IPS-NIHi11 (cell line): ENCODE data around the gene MDH1B.
A peak's percentile ranks its signal among the peaks of the same experiment; 100 is the strongest.
"Not testable (repeated sequence)": the region's sequence is repeated elsewhere in the genome, so short reads cannot be mapped to it uniquely, and the experiment has no call there.

Source experiments
- DNase-seq: peaks from one replicate; pipeline ENCODE4 v3.0.0; 2012; ENCODE audit warnings: mixed read lengths, low spot score

Gene MDH1B

DNA sequence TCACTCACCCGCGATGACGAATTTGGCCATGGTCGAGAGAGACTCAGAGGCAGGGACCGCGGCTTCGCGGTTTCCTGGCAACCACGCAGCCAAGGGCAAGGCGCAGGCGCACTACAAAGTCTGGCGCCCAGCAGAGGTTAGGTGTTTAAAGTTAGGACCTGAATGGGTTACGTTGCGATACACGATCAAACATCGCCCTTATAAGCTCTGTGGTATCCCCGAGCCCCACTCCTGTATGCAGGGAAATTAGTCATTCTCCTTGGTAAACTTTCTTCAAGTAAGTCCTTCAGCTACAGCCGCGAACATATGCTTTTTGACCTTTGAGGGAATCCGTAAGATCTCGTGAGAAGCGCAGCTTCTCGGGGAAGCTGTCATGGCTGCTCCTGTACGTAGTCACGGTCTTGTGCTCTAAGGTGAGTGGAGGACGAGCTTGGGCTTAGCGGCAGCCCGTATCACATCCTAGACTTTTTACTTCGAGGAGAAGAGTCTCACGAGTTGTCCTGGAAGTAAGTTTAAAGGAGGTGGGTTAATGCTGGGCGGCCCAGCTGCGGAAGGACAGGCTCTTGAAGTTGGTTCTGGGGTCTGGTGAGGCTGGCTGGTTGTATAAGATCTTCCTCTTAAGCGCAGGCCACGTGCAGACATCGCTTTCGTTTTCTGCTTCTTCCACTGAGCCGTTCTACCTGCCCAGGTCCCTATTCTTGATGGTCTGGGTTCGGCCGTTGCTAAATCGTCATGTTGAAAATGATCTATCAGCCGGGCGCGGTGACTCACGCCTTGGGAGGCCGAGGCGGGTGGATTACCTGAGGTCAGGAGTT is at the start of gene MDH1B, which contains the start of gene FASTKD2:
Gene MDH1B, minus strand, starts transcription at position 87 of the 815 bp plus-strand sequence. Its CDS starts 57 bp downstream, at position 30.
Gene FASTKD2, plus strand, starts transcription at position 365 of the 815 bp plus-strand sequence. CDS start 1,088 bp downstream, outside the sequence.
- peak; percentile 89 for DNase-seq

DNA sequence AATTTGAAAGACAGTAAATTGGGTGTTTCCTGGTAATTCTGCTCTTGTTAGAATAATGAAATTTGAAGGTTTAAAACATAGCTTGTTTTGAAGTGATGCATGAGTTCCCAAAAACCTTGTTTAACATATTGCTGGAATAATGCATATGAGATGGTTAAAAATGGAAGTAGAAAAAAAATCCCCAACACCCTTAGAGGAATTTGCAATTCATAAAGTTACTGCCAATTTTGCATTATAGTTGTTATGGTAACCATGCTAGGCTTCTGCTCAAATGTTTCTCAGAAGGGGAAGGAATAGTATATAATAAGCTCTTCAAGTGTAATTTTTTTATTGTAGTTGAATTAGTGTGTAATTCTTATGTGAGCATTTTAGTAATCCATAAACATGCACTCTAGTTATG is 49.4 kb upstream of the MDH1B start:
- DNase-seq = no peak

DNA sequence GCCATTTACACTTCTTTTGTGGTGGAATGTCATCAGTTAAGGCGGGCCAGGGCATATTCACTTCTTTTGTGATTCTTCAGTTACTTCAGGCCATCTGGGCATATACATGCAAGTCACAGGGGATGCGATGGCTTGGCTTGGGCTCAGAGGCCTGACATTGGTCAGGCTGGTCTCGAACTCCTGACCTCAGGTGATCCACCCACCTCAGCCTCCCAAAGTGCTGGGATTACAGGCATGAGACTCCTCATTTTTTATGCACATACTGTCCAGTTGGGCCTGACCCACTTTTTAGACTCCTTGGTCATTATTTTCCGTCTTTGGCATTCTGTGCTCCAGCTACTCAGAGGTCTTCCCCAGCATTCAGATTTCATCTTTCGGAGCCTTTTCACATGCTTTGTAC is 47.3 kb upstream of the MDH1B start:
- not testable (repeated sequence) for DNase-seq

DNA sequence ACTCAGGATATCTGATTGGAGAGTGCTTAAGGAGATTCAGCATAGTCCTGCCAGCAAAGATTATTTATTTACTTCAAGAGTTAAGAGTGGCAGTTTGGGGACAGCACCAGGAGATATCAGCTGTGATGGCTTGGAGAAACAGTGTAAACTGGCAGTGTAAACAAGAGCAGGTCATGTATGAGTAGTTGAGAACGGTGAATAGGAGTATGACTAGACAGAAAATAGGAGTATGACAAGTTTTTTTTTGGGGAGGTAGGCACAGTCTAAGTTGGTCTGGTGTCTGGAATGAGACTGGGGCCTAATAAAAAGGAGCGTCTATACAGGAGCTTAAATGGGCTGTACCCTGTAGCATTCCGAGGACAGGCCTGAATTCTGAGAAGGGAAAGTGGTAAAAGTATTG is 42.5 kb upstream of the MDH1B start:
- not testable (repeated sequence) for DNase-seq

DNA sequence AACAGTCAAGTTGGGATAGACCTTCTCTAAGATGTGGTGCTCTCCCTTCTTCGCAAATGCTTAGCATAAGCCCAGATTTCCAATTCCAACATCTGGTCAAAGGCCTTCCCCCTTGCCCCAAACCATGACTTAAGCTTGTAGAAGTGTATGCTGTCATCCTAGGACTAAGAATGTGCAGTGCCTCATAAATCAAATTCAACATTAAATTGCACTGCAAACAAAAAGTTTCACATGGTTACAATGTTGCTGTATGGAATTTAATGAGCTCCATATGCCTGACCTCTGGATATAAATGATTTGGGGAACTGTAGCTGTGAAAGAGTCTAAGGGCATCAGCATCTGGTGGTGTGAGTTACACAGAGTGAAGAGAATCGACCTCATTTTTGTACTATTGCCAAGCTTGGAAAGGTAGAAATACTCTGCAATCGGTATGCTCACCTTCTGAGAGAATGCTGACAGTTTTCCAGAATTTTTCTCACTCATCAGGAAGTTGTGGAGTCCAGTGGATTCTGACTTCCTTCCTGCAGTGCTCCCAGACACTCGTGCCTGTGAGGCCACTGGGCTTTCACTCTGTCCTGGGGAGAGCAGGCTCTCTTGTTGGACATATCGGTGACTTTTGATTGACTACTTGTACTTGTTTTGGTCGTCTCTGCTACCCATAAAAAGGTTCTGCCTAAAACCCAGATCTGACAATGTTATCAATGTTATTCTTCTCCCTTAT is 40.9 kb upstream of the MDH1B start:
- no peak for DNase-seq

DNA sequence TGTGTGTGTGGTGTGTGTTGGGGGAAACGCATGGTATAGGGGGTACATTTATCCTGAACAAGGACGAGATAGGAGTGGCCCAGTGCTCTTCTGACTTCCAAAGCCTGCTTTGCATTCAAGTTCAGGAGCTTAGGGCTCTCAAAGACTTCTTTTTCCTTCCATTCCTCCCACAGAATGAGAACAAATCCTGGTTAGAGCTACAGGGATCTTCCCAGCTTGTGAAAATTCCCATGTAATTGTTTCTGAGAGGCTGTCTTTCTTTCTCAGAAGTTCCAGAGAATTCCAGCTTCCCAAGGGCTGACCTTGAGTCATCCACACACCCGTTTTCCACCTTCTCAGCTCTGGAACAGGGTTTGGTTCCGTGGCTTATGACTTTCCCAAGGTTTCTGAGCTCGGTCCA is 39.2 kb upstream of the MDH1B start:
- DNase-seq = no peak

DNA sequence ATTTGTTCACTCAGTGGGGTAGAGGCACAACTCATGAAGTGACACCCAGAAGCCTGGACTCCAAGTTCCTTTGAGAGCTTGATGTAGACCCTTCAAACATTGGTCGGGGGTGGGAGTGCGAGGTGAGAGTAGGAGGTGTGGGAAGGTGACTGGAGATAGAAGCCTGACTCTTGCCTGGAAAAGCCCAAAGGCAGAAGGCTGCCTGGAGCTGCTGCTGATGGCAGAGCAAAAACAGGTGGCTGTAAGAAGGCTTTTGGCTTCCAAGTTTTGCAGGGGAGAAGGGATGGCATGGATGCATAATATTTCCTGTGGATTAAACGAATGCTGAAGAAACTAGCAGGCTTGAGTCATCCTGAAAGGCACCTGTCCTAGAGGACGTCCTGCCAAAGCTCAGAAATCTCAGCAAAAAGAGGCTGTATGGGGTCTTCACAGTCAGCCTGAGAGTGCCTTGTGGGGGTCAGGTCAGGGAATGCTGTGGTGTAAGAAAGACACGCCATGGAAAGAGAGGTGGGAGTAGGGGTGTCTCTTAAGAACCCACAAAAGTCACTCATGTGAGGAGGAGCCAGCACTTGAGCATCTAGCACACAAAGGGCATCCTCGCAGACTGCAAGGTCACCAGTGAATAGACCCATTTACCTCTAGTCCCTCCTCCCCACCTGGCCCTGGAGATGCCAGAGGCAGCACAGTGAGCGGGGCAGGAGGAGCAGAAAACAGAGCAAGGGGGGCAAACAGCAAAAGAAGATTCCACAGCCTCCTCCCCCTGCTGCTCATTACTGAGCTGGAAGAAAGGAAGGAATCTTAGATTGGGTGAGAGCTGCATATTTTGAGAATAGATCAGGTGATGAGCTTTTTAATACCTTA is 37.8 kb upstream of the MDH1B start:
- DNase-seq = no peak

DNA sequence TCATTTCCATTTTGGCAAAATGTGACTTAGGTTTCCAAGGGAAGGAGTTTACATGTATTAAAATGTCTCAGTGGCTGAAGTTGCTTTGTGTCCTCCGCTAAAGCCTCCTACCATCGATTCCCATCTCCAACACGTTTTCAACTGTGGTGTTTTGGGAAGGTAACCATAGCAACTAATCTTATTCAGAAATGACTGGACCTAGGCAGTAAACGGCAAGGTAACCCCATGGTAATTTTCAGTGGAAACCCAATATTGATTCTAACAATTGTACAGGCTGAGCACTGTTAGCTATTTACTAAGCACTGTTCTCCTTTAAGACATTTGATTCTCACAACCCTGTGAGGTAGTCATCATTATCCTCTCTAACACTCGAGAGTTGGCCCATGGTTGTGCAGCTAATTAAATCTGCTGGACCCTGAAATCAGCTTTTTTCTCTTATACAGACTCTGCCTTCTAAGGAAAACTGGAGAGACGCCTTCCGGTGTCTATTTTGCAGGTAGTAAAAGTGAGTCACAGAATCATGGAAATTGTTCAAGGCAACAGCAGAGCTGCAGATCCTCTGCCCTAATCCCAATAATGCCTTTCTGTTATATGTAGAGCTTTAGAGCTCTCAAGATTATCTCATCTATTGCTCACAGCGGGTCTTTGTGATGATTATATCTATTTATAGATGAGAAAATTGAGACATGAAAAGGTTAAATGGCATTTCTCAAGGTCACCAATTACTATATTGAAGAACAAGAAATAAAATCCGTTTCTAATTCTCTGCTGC is 36.5 kb upstream of the MDH1B start:
- DNase-seq = no peak

DNA sequence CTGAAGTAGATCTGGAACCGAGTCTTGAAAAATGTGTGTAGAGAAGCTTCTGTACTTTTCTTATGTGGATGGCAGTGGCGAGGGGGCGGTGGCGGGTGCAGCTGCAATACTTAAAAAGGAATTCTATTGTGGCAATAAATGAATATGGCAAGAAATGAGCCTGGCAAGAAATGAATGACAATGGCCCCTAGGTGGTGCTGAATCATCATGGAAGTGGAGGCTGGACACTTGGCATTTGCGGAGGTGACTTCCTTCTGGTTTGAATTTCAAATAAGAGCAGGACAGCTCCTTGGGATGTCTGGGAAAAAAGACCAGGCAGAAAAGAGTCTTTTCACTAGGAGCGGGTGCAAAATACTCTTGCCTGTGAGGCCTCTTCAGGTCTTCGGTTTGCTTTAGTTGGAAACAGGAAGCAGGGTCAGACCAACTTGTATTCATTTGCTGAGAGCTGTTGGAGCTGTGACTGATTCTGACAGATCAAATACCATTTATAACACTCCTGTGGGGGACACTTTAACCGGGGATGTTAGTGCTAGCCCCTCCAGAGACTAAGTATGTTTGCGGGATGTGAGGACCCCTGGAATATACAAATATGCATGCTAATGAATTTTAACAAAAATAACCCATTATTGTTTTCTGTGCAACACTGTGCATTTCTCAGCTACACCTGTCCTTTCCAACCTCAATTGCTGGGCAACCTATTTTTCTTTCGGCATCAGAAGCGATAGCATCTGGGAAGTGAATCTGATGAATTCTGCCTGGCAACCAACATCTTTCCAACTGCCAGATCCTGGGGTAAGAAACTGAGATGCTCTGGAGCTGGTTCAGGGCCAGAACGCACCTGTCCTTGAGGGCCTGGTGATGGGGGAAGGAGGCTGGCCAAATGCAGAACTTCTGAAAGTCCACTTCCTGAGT is 35.6 kb upstream of the MDH1B start:
- DNase-seq = peak; percentile 61

DNA sequence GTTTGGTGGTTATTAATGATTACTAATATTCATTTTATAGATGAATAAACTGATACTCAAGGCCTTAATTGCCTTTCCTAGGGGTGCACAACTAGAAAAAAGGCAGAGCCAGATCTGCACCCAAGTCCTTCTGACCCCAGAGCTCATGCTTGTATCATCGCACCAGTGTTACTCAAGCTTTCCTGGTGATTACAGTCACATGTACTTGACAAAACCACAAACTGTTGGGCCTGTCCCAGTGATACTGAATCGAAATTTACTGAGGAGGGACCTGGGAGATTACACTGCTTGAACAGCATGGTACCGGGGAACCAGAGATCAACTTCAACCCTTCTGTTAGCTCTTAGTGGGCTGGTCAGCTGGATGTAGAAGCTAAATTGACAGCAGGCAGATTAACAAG is 34.0 kb upstream of the MDH1B start:
- DNase-seq = no peak

DNA sequence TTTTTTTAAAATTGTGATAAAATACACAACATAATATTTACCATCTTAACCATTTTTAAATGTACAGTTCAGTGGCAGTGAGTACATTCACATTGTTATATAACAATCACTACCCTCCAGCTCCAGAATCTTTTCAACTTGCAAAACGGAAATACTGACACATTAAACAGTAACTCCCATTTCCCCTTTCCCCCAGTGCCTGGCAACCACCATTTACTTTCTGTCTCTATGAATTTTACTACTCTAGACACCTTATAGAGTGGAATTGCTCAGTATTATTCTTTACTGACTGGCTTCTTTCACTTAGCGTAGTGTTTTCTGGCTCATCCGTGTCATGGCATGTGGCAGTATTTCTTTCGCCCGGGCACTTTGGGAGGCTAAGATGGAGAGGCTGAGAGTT is 32.9 kb upstream of the MDH1B start:
- DNase-seq = no peak

DNA sequence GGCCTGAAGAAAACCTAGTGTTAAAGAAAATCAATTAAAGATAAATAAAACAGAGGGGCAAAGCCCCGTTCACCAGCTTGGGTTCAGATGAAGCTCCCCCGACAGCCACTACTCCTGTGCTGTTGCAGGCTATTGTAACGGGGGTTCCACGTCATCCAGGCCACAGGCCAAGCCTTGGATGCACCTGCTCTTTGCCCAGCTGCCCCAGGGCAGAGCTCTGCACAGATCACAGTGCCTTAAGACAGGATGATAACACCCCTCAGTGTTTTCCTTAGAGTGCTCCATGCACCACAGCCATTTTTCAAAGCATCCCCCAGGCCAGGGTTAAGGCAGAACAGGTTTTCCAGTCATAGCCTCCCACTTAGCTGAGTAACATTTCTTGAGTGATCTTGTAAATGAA is 32.2 kb upstream of the MDH1B start:
- DNase-seq = no peak

DNA sequence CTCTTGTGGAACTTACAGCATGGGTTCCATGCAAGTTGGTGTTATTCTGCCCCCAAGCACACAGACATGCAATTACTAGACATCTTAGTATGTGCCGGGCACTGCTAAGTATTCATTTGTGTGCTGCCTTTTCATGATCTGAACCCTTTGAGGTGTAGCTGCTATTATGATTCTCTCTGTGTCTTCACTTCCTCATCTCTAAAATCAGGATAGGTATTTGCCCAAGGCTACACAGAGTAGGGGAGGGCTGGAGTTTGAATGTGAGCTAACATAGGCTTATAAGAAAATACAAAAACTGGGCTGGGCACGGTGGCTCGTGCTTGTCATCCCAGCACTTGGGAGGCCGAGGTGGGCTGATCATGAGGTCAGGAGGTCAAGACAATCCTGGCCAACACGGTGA is 27.5 kb upstream of the MDH1B start:
- no peak for DNase-seq

DNA sequence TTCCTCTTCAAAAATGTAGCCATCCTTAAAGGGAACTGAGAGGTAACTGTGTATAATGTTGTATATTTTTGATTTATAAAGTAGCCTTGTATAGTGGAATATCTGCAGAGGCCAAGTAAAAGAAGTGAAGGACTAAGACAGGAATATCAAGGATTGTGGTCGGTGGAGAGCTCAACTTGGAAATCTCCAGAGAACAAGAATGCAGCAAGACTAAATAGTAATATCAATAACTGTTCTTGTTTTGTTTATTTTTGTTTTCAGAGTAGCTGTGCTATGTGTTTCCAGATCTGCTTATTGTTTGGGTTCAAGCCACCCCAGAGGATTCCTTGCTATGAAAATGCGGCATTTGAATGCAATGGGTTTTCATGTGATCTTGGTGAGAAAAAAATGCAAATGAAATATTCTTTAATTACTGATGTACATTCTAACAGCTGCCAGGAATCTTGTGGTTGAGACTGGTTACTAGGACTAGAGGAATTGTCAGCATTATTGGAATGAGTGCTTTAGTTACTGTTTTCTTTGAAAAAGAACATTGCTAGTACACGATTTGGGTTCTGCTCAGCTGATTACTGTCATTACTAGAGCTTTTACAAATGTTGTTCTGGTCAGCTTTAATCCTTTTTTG is 25.3 kb upstream of the MDH1B start:
- no peak for DNase-seq

DNA sequence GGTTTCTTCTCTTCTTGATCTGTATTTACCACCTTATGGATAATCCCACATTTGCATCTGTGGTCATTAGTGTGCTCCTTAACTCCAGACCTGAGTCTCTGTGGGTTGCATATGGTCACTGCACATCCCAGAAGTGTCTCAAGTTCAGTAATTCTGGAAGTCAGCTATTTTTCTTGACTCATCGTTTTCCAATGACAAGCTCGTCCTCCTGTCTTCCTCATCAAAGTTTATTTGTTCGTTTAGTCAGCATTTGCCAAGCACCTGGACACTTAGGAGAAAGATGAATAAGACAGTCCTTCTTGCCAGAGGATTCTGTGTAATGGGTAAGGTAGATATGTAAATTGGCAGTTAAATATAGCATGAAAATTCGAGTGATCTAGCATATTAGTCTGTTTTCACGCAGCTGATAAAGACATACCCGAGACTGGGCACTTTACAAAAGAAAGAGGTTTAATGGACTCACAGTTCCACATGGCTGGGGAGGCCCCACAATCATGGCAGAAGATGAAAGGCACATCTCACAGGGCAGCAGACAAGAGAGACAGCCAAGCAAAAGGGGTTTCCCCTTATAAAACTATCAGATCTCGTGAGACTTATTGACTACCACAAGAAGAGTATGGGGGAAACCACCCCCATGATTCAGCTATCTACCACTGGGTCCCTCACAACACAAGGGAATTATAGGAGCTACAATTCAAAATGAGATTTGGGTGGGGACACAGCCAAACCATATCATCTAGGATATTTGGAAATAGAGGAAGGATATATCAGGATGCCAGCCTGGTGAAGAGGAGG is 19.6 kb upstream of the MDH1B start:
- no peak for DNase-seq

DNA sequence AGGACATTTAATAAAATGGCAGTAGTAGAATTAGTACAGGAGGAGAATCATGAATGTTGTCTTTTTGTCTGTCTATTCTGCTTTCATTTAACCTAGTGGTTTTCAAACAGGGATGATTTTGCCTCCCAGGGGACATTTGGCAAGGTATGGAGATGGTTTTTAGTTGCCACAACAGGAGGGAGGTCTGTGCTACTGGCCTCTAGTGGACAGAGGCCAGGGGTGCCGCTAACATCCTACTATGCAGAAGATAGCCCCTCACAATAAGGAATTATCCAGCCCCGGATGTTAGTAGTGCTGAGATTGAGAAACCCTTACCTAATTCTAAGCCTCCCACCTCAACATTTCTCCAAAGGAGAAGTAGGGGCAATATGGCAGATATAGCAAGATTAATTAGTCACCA is 18.6 kb upstream of the MDH1B start:
- peak; percentile 45 for DNase-seq

DNA sequence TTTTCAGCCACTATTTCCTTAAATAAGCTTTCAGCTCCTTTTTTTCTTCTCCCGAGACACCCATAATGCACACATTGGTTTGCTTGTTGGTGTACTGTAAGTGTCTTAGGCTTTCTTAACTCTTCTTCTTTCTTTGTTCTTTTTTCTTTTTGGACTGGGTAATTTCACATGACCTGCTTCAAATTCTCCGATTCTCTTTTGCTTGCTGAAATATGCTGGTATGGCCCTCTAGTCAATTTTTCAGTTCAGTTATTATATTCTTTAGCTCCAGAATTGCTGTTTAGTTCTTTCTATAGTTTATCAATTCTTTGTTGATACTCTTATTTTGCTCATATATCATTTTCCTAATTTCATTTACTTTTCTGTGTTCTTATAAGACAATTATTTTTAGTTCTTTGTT is 15.5 kb upstream of the MDH1B start:
- no peak for DNase-seq

DNA sequence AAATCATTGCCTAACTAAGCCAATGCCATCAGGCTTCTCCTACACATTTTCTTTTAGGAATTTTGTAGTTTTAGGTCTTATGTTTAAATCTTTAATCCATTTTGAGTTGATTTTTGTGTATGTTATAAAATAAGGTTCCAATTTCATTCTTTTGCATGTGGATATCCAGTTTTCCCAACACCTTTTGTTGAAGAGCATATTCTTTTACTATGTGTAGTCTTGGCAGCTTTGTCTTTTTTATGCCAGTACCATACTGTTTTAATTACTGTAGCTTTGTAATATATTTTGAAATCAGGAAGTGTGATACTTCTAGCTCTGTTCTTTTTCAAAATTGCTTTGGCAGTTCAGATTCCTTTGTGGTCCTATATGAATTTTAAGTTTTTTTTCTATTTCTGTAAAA is 11.3 kb upstream of the MDH1B start:
- DNase-seq = no peak

DNA sequence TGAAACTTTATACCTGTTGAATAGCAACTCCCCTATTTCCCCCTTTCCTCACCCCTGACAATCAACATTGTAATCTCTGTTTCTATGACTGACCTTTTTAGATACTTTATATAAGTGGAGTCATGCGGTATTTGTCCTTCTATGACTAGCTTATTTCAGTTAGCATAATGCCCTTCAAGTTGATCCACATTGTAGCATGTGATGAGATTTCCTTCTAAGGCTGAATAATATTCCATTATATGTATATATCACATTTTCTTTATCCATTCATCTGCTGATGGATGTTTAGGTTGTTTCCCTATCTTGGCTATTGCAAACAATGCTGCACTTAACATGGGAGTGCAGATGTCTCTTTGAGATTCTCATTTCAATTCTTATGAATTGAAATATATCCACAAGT is 9.7 kb upstream of the MDH1B start:
- no peak for DNase-seq
